ENCODE results near the gene ANKRD36.
"Not testable (repeated sequence)": the region's sequence is repeated elsewhere in the genome, so short reads cannot be mapped to it uniquely, and the experiment has no call there.

Gene ANKRD36

GRCh38 chr2:97113050-97113881, at the start of gene ANKRD36:
TSS of gene ANKRD36 (plus strand) at chr2:97113153. CDS start at chr2:97113740, 587 bp downstream.
- peak; percentile 76 for DNase-seq (ENCODE audit: low read depth)

DNA sequence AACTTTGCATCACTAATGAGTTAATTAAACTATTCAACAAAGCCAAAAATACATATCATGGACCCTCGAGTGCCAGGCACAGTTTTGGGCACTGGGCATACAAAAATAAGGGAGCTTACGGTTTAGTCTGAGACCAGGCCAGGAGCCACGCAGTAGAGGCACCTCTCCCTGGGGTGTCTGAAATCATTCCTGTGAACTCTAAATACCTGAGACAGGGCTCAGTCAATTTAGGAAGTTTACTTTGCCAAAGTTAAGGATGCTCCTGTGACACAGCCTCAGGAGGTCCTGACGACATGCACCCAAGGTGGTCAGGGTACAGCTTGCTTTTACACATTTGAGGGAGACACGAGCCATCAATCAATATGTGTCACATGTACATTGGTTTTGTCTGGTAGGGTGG, 46.9 kb upstream of the ANKRD36 start:
- DNase-seq (ENCODE audit: low read depth) = not testable (repeated sequence)

DNA sequence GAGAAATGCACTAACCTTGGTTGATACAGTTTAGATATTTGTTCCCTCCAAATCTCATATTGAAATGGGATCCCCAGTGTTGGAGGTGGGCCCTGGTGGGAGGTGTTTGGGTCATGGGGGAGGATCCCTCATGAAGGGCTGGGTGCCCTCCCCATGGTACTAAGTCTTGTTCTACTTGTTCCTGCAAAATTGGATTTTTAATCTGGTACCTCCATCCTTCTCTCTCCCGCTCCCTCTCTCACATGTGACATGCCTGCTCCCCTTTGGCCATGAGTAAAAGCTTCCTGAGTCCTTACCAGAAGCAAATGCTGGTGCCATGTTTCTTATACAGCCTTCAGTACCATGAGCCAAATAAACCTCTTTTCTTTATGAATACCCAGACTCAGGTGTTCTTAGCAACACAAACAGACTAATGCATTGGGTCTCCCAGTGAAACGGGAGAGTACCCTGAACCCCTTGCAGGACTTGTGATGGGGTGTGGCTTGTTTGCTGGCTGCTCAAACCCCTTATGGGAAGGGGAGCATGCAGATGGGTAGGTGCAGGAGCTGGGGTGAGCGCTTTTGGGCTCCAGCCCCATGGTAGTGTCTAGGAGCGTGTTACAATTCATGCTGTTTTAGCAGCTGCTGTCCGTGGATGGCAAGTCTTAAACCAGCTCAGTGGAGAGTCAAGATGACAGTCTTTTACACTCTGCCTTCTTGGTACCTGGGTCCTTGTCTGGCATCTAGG, 45.5 kb upstream of the ANKRD36 start:
- no peak for DNase-seq (ENCODE audit: low read depth)

GRCh38 chr2:97068074-97068473, 44.9 kb upstream of the ANKRD36 start:
- DNase-seq (ENCODE audit: low read depth) = no peak

DNA sequence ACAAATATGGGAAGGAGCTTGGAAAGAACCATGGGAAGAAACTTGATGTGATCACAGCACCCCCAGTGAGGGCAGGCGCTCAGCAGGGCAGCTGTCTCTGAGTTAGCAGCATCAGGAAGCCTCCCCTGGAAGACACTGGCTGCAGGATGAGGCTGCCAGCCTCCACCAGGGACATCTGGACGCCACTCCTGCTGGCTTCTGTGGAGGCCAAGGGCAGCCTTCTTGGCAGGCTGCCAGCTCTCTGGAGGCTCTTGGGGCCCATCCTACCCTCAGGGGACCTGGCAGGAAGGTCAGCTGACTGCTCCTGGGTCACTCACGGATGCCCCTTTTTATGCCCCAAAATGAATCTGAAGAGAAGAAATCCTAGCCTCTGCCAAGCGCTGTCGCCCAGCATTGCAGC, 44.2 kb upstream of the ANKRD36 start:
- DNase-seq (ENCODE audit: low read depth) = not testable (repeated sequence)

GRCh38 chr2:97070915-97071314, 42.0 kb upstream of the ANKRD36 start:
- DNase-seq (ENCODE audit: low read depth) = not testable (repeated sequence)

DNA sequence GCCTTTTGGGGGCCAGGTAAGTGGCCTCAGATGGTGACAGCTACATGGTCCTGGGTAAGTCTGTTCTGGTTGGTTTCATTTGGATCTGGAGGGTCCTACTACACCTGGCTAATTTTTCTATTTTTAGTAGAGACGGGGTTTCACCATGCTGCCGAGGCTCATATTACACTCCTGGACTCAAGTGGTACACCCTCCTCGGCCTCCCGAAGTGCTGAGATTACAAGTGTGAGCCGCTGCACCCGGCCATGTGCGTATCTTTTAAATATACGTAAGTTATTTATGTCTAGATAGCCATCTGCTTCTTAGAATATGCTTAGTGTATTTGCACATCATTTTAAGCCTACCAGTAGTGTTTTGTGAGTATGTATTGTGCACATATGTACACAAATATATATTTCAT, 35.7 kb upstream of the ANKRD36 start:
- DNase-seq (ENCODE audit: low read depth) = not testable (repeated sequence)

DNA sequence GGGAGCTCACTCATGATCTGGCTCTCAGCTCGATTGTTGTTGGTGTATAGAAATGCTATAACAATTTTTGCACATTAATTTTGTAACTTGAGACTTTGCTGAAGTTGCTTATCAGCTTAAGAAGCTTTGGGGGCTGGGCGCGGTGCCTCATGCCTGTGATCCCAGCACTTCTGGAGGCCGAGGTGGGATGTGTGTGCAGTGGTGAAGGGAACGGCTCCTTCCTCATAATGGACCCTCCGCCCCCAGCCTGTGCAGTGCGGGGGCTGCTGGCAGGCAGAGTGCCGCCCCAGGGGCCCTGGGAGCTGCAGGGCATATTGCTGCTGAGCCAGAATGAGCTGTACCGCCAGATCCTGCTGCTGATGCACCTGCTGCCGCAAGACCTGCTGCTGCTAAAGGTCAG, 32.1 kb upstream of the ANKRD36 start:
- DNase-seq (ENCODE audit: low read depth) = not testable (repeated sequence)

DNA sequence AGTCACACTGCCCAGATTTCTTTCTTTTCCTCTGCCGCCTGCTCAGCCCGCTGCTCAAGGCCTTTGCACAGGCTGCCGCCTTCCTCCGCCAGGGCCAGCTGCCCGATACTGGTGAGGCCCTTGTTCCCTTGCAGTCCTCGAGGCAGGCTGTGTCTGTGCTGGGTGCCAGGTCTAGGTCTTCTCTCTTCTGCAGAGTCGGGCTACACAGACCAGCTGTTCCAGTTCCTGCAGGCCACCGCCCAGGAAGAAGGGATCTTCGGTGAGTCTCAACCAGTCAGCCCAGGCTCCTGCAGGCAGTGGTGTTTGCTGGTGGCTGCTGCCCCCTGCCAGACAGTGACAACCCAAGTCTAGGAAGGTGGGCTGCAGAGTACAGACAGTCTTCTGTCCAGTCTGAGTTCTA, 30.7 kb upstream of the ANKRD36 start:
- not testable (repeated sequence) for DNase-seq (ENCODE audit: low read depth)

GRCh38 chr2:97083516-97083915, 29.4 kb upstream of the ANKRD36 start:
- DNase-seq (ENCODE audit: low read depth) = not testable (repeated sequence)

DNA sequence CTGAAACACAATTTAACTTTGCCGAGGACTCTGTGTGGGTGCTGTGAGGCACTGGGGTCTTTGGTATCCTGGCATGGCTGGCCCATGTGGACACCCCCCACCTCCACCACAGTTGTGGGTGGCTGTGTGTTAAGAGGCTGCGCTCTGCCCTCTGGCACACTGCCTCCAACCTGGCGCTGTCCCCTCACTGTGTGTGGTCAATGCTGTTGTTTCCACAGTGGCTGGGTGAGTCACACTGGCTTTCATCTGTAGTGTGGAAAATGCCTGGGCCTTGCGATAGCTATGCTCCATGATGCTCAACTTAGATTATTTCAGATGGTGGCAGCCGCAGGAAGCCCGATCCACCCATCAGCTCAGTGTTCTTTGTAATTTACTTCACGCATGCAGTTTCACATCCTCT, 27.9 kb upstream of the ANKRD36 start:
- not testable (repeated sequence) for DNase-seq (ENCODE audit: low read depth)

DNA sequence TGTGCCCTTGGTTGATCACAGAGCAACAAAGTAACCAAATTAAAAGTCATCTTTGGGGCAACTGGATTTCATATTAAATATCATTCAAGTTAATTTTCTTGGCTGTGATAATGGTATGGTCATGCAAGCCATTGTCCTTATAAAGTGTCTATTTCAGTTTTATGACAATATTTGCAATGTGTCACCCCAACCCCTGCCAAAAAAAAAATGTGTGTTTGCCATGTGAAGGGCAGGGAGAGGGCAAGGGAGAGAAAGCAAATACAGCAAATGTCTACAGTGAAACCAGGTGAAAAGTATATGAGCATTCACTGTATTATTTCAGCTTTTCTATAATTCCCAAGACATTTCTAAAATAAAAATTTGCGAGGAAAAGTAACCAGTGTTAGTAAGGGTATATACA, 24.2 kb upstream of the ANKRD36 start:
- DNase-seq (ENCODE audit: low read depth) = not testable (repeated sequence)

GRCh38 chr2:97092946-97093345, 20.0 kb upstream of the ANKRD36 start:
- DNase-seq (ENCODE audit: low read depth) = not testable (repeated sequence)

DNA sequence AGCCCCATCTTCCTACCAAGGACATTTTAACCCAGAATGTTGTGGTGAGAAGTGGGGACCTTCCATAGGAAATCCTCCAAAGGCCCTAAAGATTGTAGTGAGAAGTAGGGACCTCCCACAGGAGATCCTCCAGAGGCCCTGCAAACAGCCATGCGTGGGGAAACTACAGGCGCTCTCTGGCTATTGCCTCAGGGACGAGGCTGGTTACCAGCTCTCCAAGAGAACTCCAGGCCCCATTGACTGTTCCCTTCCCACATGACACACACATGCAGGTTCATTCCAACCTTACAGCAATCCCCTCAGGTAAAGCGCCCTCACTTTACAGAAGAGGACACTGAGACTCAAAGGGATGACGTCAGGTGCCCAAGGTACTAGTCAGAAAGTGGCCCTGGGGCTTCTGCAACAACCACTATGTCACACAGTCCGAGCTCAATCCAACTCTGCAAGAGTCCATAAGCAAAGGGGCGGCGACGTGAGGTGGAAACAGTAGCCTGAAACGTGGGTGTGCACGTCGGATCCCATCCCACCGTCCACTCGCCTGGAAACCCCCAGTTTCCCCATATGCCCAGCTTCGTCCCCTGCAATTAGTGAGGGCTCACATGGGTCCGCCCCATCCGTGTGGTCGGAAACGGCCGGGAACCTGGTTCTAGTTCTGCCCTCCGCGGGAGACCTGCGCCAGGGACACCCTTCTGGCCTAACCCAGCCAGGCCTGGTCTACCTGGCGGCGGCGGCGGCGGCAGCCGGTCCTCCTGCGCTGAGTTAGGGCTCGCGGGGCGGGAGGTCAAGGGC, 18.8 kb upstream of the ANKRD36 start:
- DNase-seq (ENCODE audit: low read depth) = not testable (repeated sequence)

- peak; percentile 73 for DNase-seq (ENCODE audit: low read depth)
These were observed 18.0 kb upstream of the ANKRD36 start, which contains the start of gene FAHD2B for GRCh38 chr2:97094772-97095611. TSS of gene FAHD2B (minus strand) at chr2:97094882. CDS start at chr2:97091706, 3,176 bp downstream.

DNA sequence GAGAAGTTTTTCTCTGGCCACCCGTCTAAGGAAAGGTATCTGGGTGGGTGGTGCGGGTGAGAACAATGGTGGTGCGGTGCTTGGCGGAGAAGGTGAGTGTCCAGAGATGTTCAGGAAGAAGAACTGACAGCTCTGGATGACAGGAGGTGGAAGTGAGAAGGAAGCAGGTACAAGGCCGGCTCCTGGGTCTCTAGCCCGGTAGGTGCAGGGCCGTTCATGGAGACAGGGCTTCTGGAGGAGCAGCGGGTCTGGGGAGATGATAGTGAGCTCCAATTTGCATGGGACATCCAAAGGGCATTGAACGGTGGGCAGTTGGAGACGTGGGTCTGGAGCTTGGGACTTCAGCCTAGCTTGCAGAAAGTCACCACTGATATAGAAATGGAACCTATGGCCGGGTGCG, 17.3 kb upstream of the ANKRD36 start:
- no peak for DNase-seq (ENCODE audit: low read depth)

DNA sequence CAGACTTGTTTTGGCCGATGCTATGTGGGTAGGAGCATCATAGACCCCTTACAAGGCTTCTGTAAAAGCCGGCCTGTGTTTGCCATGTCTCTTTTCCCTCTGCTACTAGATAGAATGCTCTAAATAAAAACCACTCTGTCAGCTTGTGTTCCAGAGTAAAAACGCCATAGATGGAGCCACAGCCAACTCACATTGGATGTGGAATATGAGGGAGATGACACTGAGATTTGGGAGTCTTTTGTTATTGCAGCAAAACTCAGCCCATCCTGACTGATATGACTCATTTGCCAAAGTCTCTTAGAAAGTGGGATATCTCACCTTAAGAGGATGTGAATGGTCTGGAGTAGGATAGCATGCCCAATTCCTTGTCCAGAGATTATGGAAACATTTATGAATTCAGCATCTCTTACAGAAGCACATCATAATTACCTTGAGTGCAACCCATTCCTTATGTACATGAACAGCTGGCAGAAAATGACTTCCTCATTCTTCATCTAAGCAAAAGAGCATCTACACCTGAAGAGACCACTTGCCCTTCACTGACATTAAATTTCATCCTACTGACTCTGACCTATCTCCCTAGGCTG, 14.1 kb upstream of the ANKRD36 start:
- DNase-seq (ENCODE audit: low read depth) = not testable (repeated sequence)

GRCh38 chr2:97106878-97107277, 6.1 kb upstream of the ANKRD36 start:
- not testable (repeated sequence) for DNase-seq (ENCODE audit: low read depth)

- DNase-seq (ENCODE audit: low read depth) = not testable (repeated sequence)
These were observed 1.7 kb upstream of the ANKRD36 start for GRCh38 chr2:97111246-97111645.

DNA sequence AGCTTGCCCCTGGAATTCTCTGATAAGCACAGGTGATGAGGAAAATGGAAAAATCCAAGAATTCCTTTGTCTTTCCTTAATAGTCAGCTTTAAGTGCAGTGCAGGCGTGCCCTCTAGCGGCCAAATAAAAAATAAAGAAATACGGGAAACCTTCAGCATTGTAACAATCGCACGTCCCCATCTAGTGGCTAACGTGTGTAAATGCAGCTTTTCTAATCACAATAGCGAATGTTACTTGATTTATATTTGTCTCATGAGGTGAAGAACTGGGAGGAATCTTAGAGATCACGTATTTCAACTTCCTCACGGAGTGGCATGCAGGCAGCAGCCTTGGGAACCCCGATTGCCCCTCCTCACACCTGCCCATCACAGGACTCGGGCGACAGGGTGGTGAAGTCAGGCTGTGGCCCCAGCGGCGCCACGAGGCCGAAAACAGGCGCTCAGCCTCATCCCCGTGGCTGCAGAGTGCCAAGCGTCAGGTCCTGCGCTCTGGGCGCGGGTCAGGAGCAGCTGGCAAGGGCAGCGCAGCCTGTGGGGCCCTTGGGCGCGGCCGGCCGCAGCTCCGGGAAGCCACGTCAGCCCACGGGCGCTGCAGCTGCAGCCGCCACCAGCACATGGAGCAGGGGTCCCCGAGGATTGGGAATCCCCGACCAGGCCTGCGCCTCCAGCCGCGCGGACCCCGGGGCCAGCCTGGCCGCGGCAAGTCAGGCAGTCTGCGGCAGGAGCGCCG, 468 bp upstream of the ANKRD36 start:
- not testable (repeated sequence) for DNase-seq (ENCODE audit: low read depth)

Data from activated T-helper 1 cell treated with Interleukin-2 at 50 U/mL for 16 hours (primary cell).